H9 (cell line): Measurements from ENCODE around the gene SCGN. TPM values are rescaled to one million over a fixed set of nuclear protein-coding genes. Genes with fewer than 3 reads are reported as not detected.

ENCODE experiments used
- DNase-seq: peaks from one replicate; pipeline ENCODE4 v3.0.0-alpha.2; 2017
- H2AFZ ChIP-seq: one replicate; pipeline ENCODE4 v1.6.1; 2013; ENCODE audit warnings: mild to moderate bottlenecking, low read length, control low read depth, moderate library complexity
- H2AK5ac ChIP-seq: 2 replicates; pipeline ENCODE4 v1.6.1; 2013; ENCODE audit warnings: low read length, control low read depth, mixed read lengths; ENCODE audit not compliant: insufficient read length
- H2BK120ac ChIP-seq: one replicate; pipeline ENCODE4 v1.6.1; 2013; ENCODE audit warnings: low read depth, mild to moderate bottlenecking, low read length, control low read depth, inconsistent platforms; ENCODE audit not compliant: poor library complexity, severe bottlenecking
- H2BK12ac ChIP-seq: 2 replicates; pipeline ENCODE4 v1.6.1; 2013; ENCODE audit warnings: low read length, control low read depth, mixed read lengths, low read depth; ENCODE audit not compliant: insufficient read length
- H2BK15ac ChIP-seq: 2 replicates; pipeline ENCODE4 v1.6.1; 2013; ENCODE audit warnings: low read depth, low read length, control low read depth
- H2BK20ac ChIP-seq: one replicate; pipeline ENCODE4 v1.6.1; 2013; ENCODE audit warnings: low read depth, mild to moderate bottlenecking, low read length, control low read depth, inconsistent platforms; ENCODE audit not compliant: poor library complexity, severe bottlenecking
- H2BK5ac ChIP-seq: 2 replicates; pipeline ENCODE4 v1.6.1; 2013; ENCODE audit warnings: low read length, control low read depth, mixed read lengths; ENCODE audit not compliant: insufficient read length
- H3K14ac ChIP-seq: 2 replicates; pipeline ENCODE4 v1.6.1; 2013; ENCODE audit warnings: low read length, control low read depth; ENCODE audit not compliant: insufficient read depth
- H3K18ac ChIP-seq: 2 replicates; pipeline ENCODE4 v1.6.1; 2013; ENCODE audit warnings: low read depth, mild to moderate bottlenecking, mixed read lengths, low read length, control low read depth; ENCODE audit not compliant: insufficient read length
- H3K23ac ChIP-seq: 2 replicates; pipeline ENCODE4 v1.6.1; 2013; ENCODE audit warnings: low read length, control low read depth, mixed read lengths, low read depth; ENCODE audit not compliant: insufficient read length
- H3K23me2 ChIP-seq: 2 replicates; pipeline ENCODE4 v1.6.1; 2013; ENCODE audit warnings: low read depth, mild to moderate bottlenecking, mixed read lengths, low read length, control low read depth; ENCODE audit not compliant: insufficient read length, poor library complexity, severe bottlenecking
- H3K27ac ChIP-seq: 2 replicates; pipeline ENCODE4 v1.5.1; 2013; ENCODE audit warnings: low read length, control low read depth, mixed read lengths, low read depth; ENCODE audit not compliant: insufficient read length
- H3K27me3 ChIP-seq: 2 replicates; pipeline ENCODE4 v1.6.1; 2013; ENCODE audit warnings: low read length, control low read depth, inconsistent platforms; ENCODE audit not compliant: insufficient read depth
- H3K4ac ChIP-seq: 2 replicates; pipeline ENCODE4 v1.6.1; 2013; ENCODE audit warnings: low read depth, mild to moderate bottlenecking, control low read depth, inconsistent platforms, low read length, moderate library complexity
- H3K4me1 ChIP-seq: 2 replicates; pipeline ENCODE4 v1.6.1; 2013; ENCODE audit warnings: low read length, control low read depth, inconsistent platforms; ENCODE audit not compliant: insufficient read depth
- H3K4me2 ChIP-seq: 2 replicates; pipeline ENCODE4 v1.6.1; 2013; ENCODE audit warnings: low read length, control low read depth, mixed read lengths; ENCODE audit not compliant: insufficient read length, insufficient read depth
- H3K56ac ChIP-seq: 2 replicates; pipeline ENCODE4 v1.6.1; 2013; ENCODE audit warnings: low read depth, mild to moderate bottlenecking, mixed read lengths, low read length, control low read depth; ENCODE audit not compliant: insufficient read length
- H3K79me1 ChIP-seq: 2 replicates; pipeline ENCODE4 v1.6.1; 2013; ENCODE audit warnings: low read depth, mild to moderate bottlenecking, moderate library complexity, low read length, control low read depth, inconsistent platforms; ENCODE audit not compliant: insufficient read depth, poor library complexity, severe bottlenecking
- H3K79me2 ChIP-seq: 2 replicates; pipeline ENCODE4 v1.6.1; 2013; ENCODE audit warnings: low read length, control low read depth, inconsistent platforms; ENCODE audit not compliant: insufficient read depth
- H3K9ac ChIP-seq: 2 replicates; pipeline ENCODE4 v1.6.1; 2013; ENCODE audit warnings: low read length, control low read depth, mixed read lengths; ENCODE audit not compliant: insufficient read length; ENCODE audit errors: extremely low read depth
- H3K9me3 ChIP-seq: one replicate; pipeline ENCODE4 v1.6.1; 2013; ENCODE audit warnings: low read depth, low read length, inconsistent platforms; ENCODE audit not compliant: control insufficient read depth
- H3T11ph ChIP-seq: one replicate; pipeline ENCODE4 v1.6.1; 2013; ENCODE audit warnings: mild to moderate bottlenecking, low read length, control low read depth, inconsistent platforms
- H4K20me1 ChIP-seq: one replicate; pipeline ENCODE4 v1.6.1; 2013; ENCODE audit not compliant: control insufficient read depth, insufficient read length, insufficient read depth
- H4K5ac ChIP-seq: 2 replicates; pipeline ENCODE4 v1.6.1; 2013; ENCODE audit warnings: low read depth, mild to moderate bottlenecking, mixed read lengths, low read length, control low read depth; ENCODE audit not compliant: insufficient read length
- H4K8ac ChIP-seq: replicated peaks from 2 replicates; pipeline ENCODE4 v1.6.1; 2013; ENCODE audit warnings: low read length, control low read depth, mixed read lengths, low read depth; ENCODE audit not compliant: insufficient read length
- H4K91ac ChIP-seq: 2 replicates; pipeline ENCODE4 v1.6.1; 2013; ENCODE audit warnings: low read depth, mild to moderate bottlenecking, moderate library complexity, mixed read lengths, low read length, control low read depth; ENCODE audit not compliant: insufficient read length
- H3K27ac Mint-ChIP-seq, 3 experiments: 2 replicates in 2 of 3; 3 replicates in 1 of 3; pipeline ENCODE4 v1.8.0; 2020 to 2021; ENCODE audit warnings: mixed read lengths in 3 of 3, mild to moderate bottlenecking in 1 of 3, moderate library complexity in 1 of 3
- H3K27me3 Mint-ChIP-seq: 2 replicates; pipeline ENCODE4 v1.8.0; 2021; ENCODE audit warnings: low read depth, mild to moderate bottlenecking, moderate library complexity, mixed read lengths
- H3K36me3 Mint-ChIP-seq, 3 experiments: 2 replicates in 2 of 3; 3 replicates in 1 of 3; pipeline ENCODE4 v1.8.0; 2020 to 2021; ENCODE audit warnings: low read depth in 3 of 3, mixed read lengths in 3 of 3; ENCODE audit not compliant: insufficient read depth in 1 of 3
- H3K4me1 Mint-ChIP-seq, 2 experiments: 2 replicates each; pipeline ENCODE4 v1.8.0; 2020; ENCODE audit warnings: mixed read lengths in 2 of 2
- H3K4me3 Mint-ChIP-seq, 2 experiments: 2 replicates in 1 of 2; 3 replicates in 1 of 2; pipeline ENCODE4 v1.8.0; 2020 to 2021; ENCODE audit warnings: mild to moderate bottlenecking in 2 of 2, mixed read lengths in 2 of 2, moderate library complexity in 1 of 2
- H3K9me3 Mint-ChIP-seq, 2 experiments: 2 replicates in 1 of 2; 3 replicates in 1 of 2; pipeline ENCODE4 v1.8.0; 2020; ENCODE audit warnings: mild to moderate bottlenecking in 2 of 2, mixed read lengths in 2 of 2, moderate library complexity in 1 of 2
- WGBS: extraction: QIAGEN DNeasy Blood & Tissue Kit; methylation state at CpG from one replicate; pipeline ENCODE4 v1.1.7; 2013; ENCODE audit warnings: missing lambda C conversion rate, low lambda C conversion rate, mixed read lengths; ENCODE audit not compliant: insufficient read length; ENCODE audit errors: extremely low coverage; 5-methylcytosine and 5-hydroxymethylcytosine counted together
- total RNA-seq: library from RNA; stranded (reverse); gene quantifications from 2 replicates; pipeline ENCODE4 v1.2.1, GENCODE V29; 2021
- TF ChIP-seq, protein P1 (sequence below): fragments of 200-600 bp; sonication (generic); conservative IDR thresholded peaks from 3 replicates; pipeline ENCODE4 v1.8.0; 2021; ENCODE audit warnings: antibody characterized with exemption, mild to moderate bottlenecking

The SCGN gene
- total RNA-seq, 1 experiment from 2014 or later = not detected

DNA sequence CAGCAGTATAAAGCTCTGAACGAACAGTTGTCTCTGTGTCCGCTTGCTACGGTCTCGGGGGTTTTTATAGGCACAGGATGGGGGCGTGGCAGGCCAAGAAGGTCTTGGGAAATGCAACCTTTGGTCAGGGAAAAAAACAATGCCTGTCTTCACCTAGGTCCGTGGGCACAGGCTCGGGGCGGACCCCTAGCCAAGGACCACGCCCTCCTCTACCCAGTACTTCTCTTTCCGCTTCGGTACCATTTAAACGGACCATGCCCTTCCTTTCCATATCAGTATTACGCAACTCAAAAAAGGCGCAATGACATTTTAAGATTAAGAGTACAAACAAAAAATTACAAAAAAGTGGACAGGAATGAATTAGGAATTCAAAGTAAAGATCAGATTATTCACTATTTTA, 58.3 kb downstream of the SCGN start:
- Mint-ChIP-seq H3K4me3 (no peak overlapping the region), H3K27me3 (peaks cover 1% of the 10 kb centered on the region; the same call in 1 of the 2 replicates), H3K27ac (no peak overlapping the region), H3K9me3 (no peaks in the 10 kb centered on the region), H3K4me1 (no peaks in the 10 kb centered on the region), H3K36me3 (no peaks in the 10 kb centered on the region)
- Histone ChIP-seq H3K79me1 (no peaks in the 10 kb centered on the region), H3K27ac (no peak overlapping the region), H4K20me1 (no peaks in the 10 kb centered on the region), H3K14ac (no peak overlapping the region), H2BK15ac (no peak overlapping the region), H2BK20ac (no peak overlapping the region), H3K9me3 (no peaks in the 10 kb centered on the region), H4K91ac (no peak overlapping the region), H3K4me2 (no peak overlapping the region), H3K23ac (no peak overlapping the region), H2AK5ac (no peak overlapping the region), H2BK5ac (no peak overlapping the region), H3K9ac (no peak overlapping the region), H3K23me2 (no peaks in the 10 kb centered on the region), H2AFZ (no peak overlapping the region), H3K4ac (no peak overlapping the region), H3K18ac (no peak overlapping the region), H4K8ac (no peak overlapping the region), H3K27me3 (no peaks in the 10 kb centered on the region), H4K5ac (no peak overlapping the region), H3K56ac (no peak overlapping the region), H2BK12ac (no peak overlapping the region), H3K79me2 (no peaks in the 10 kb centered on the region), H2BK120ac (no peak overlapping the region), H3K4me1 (no peaks in the 10 kb centered on the region), H3T11ph (no peak overlapping the region)
- DNase-seq = no peak
- no CpG with 5 or more reads among the region's 14 CpGs for WGBS
- TF ChIP-seq, protein P1, sequence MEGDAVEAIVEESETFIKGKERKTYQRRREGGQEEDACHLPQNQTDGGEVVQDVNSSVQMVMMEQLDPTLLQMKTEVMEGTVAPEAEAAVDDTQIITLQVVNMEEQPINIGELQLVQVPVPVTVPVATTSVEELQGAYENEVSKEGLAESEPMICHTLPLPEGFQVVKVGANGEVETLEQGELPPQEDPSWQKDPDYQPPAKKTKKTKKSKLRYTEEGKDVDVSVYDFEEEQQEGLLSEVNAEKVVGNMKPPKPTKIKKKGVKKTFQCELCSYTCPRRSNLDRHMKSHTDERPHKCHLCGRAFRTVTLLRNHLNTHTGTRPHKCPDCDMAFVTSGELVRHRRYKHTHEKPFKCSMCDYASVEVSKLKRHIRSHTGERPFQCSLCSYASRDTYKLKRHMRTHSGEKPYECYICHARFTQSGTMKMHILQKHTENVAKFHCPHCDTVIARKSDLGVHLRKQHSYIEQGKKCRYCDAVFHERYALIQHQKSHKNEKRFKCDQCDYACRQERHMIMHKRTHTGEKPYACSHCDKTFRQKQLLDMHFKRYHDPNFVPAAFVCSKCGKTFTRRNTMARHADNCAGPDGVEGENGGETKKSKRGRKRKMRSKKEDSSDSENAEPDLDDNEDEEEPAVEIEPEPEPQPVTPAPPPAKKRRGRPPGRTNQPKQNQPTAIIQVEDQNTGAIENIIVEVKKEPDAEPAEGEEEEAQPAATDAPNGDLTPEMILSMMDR = no peak
